Tibial nerve (tissue), 3 donors: ENCODE measurements around the gene MARCHF2.

Experiments used
- CTCF ChIP-seq, 5 experiments: fragments of 200-600 bp in 3 of 5; fragments of 450-650 bp in 2 of 5; sonication (generic) in 3 of 5; IDR thresholded peaks; one replicate each; pipeline ENCODE4 v1.5.1; 2016 to 2019; ENCODE audit warnings: antibody characterized with exemption in 5 of 5, mild to moderate bottlenecking in 3 of 5, moderate library complexity in 2 of 5
- POLR2A ChIP-seq, 2 donors: fragments of 450-650 bp; IDR thresholded peaks; one replicate each; pipeline ENCODE4 v1.6.1; 2017; ENCODE audit warnings: antibody characterized with exemption in 2 of 2, mild to moderate bottlenecking in 2 of 2, moderate library complexity in 2 of 2

DNA sequence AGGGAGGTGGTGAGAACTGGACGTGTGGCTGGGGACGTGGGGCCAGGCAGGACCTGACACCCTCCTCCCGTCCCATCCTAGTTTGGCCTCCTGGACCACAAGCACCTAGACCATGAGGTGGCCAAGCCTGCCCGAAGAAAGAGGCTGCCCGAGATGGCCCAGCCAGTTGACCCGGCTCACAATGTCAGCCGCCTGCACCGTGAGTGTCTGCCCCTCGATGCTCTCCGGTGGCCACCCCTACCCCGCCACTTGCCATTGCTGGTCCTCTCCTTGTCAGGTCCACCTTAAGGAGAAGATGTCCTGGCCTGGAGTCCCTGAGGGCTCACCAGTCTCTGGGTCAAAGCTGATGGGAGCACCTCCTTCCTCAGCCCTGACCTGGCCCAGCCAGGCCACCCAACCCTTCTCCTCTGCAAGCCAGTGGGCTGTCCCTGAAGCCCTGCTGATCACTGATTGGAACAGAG lies 47.0 kb upstream of the MARCHF2 start:
- TF ChIP-seq CTCF (IDR thresholded peaks at IDR 0.05) (no peak), POLR2A (IDR thresholded peaks at IDR 0.05) (no peak)
